Femur (tissue), 1 donor: ENCODE data around the gene KRT28.
"Not testable (repeated sequence)": the region's sequence is repeated elsewhere in the genome, so short reads cannot be mapped to it uniquely, and the experiment has no call there.

Experiments
- DNase-seq: peaks from one replicate; pipeline ENCODE4 v3.0.0-alpha.2; 2017

The KRT28 gene

DNA sequence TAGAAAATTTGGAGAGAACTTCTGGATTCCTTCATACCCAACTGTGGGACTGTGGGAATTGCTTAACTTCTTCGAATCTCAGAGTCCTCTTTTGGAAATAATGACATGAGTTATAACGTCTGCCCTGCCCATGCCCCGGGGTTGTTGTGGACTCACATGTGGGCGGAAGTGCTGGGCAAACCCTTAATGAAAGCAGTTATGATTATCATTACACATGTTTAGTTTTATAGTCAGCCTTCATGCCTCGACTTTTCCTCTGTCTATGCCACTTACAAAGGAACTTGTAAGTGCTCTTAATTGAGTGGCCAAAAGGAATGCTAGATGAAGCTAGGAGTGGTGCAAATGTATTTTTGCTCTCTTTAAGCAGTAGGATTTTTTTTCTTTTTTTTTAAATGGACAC, 21.3 kb downstream of the KRT28 start:
- DNase-seq = no peak

GRCh38 chr17:40777971-40778370, 21.8 kb downstream of the KRT28 start:
- DNase-seq = no peak

GRCh38 chr17:40777459-40777858, 22.3 kb downstream of the KRT28 start:
- DNase-seq = no peak

DNA sequence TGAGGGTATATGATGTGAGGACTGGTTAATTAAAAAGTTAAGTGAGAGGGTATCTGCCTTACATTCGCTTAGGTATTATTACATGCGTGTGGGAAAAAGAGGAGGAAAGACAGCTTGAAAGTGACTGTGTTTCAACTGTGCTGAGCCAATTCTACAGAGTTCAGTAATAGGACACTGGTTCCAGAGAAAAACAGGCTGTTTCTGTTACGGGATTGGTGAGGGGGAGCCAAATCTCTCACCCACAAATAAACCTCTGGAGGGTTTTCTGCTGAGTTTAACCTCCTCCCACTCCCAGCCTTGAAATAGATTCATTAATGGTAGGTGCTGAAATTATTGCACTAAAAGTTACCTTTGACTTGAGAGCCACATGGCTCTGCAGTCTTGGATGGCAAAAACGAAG, 23.8 kb downstream of the KRT28 start:
- DNase-seq = no peak

GRCh38 chr17:40772101-40772500, 27.7 kb downstream of the KRT28 start, which contains the start of gene KRT26:
Gene KRT26, minus strand, starts transcription at chr17:40772201. Its CDS starts 88 bp downstream, at chr17:40772113.
- no peak for DNase-seq

DNA sequence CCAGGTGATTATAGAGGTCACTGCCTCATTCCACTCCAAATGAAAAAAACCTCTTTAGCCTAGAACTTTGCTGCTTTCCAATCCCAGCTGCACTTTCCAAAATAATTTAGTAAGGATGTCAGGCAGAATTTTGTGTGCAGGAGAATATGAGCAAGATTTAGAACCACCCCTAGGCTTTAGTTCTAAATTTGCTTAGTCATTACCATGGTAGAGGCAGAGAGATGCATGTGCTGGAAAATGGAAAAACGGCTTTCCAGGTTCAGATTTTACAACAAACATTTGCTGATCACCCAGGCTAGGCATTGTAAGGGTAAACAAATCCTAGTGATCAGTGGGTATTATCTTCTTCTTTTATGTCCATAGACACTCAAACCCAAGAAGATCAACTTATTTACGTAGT, 34.1 kb downstream of the KRT28 start:
- no peak for DNase-seq

DNA sequence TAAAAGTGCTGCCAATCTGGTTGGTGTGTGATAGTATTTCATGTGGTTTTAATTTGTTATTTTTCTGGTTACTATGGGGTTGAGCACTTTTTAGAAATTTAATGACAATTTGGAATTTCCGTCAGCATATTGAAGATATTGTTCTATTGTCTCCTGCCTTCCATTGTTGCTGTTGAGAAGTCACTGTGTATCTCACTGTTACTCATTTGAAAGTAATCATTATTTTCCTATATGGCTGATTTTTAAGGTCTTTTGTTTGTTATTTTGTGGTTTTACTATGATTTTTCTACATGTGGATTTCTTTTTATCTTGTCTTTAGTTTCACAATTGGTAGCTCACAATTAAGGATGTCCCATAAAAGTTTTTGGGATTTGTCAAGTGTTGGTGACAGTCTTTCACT, 36.0 kb downstream of the KRT28 start:
- DNase-seq = no peak

GRCh38 chr17:40760105-40761016, 39.4 kb downstream of the KRT28 start:
- DNase-seq = no peak

- DNase-seq = no peak
Measured at GRCh38 chr17:40755231-40755630, 44.5 kb downstream of the KRT28 start, which contains the start of gene KRT25. Gene KRT25, minus strand, starts transcription at chr17:40755331. Its CDS starts 60 bp downstream, at chr17:40755271.

GRCh38 chr17:40753804-40754203, 46.0 kb downstream of the KRT28 start:
- DNase-seq = no peak

DNA sequence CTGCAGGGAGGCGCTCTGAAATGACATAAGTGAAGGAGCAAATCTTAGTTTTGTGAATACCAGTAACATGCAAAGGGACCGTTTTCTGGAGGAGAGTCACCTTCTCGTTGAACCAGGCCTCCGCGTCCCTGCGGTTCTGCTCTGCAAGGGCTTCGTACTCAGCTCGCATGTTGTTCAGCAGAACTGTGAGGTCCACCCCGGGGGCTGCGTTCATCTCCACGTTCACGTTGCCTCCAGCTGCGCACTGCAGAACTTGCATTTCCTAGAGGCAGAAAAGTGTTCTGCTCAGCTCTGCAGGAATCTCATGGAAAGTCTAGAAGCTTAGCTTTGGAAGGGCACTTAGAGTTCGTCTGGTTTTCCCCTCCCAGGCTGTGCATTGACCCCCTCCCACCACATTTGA, 48.7 kb downstream of the KRT28 start:
- DNase-seq = no peak

GRCh38 chr17:40750391-40750790, 49.4 kb downstream of the KRT28 start:
- DNase-seq = no peak

GRCh38 chr17:40748666-40749065, 51.1 kb downstream of the KRT28 start:
- DNase-seq = not testable (repeated sequence)
